SU-DHL-6 (cell line): ENCODE results near the gene HTR4.

Experiments used
- EZH2phosphoT487 ChIP-seq: fragments of 200-600 bp; sonication (generic), shearing (Covaris generic); conservative IDR thresholded peaks from 2 replicates; pipeline ENCODE4 v1.6.1; 2018; ENCODE audit warnings: mild to moderate bottlenecking, antibody characterized with exemption, low read length, moderate library complexity, mixed read lengths
- TF ChIP-seq, protein P1 (sequence below): fragments of 200-600 bp; sonication (generic); IDR thresholded peaks from one replicate; pipeline ENCODE4 v1.5.1; 2017; ENCODE audit warnings: antibody characterized with exemption, mild to moderate bottlenecking, low read length, moderate library complexity; ENCODE audit not compliant: insufficient read depth, poor library complexity, severe bottlenecking

DNA sequence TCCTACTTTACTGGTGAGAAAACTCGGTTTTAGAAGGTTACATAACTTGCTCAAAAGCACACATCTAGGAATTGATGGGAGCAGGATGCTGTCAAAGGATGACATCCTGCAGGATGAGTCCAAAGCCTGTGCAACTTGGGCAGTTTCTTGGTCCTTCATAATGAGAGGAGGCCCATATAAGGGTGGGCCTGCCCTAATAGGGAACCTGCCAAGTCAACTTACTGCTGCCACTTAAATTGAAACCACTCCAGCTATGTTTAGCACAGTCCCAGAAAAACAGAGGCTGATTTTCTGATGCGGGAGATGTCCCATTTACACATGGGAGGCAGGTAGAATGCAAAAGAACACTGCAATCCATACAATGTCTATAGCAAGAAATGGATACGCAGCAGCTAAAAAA is 208.7 kb downstream of the HTR4 start:
- TF ChIP-seq, protein P1, sequence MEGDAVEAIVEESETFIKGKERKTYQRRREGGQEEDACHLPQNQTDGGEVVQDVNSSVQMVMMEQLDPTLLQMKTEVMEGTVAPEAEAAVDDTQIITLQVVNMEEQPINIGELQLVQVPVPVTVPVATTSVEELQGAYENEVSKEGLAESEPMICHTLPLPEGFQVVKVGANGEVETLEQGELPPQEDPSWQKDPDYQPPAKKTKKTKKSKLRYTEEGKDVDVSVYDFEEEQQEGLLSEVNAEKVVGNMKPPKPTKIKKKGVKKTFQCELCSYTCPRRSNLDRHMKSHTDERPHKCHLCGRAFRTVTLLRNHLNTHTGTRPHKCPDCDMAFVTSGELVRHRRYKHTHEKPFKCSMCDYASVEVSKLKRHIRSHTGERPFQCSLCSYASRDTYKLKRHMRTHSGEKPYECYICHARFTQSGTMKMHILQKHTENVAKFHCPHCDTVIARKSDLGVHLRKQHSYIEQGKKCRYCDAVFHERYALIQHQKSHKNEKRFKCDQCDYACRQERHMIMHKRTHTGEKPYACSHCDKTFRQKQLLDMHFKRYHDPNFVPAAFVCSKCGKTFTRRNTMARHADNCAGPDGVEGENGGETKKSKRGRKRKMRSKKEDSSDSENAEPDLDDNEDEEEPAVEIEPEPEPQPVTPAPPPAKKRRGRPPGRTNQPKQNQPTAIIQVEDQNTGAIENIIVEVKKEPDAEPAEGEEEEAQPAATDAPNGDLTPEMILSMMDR = no peak
- no peak for TF ChIP-seq EZH2phosphoT487
